NCI-H1092 treated with DMSO at 0.1 percent for 48 hours (cell line): ENCODE measurements around the gene ZNF292.
A peak's percentile ranks its signal among the peaks of the same experiment; 100 is the strongest.
"Not testable (repeated sequence)": the region's sequence is repeated elsewhere in the genome, so short reads cannot be mapped to it uniquely, and the experiment has no call there.

Source experiments
- DNase-seq: peaks from one replicate; lab custom pipeline; 2025; lab: John Stamatoyannopoulos, UW

The ZNF292 gene

GRCh38 chr6:87154993-87155841, at the start of gene ZNF292:
ZNF292 (plus strand) TSS chr6:87155565; CDS start chr6:87155592, 27 bp downstream.
- peak; percentile 94 for DNase-seq

- DNase-seq, result no peak
These were observed 49.5 kb upstream of the ZNF292 start for GRCh38 chr6:87105823-87106222.

- DNase-seq, result no peak
These were observed 44.7 kb upstream of the ZNF292 start for GRCh38 chr6:87110636-87111035.

GRCh38 chr6:87115402-87116135, 39.8 kb upstream of the ZNF292 start:
- no peak for DNase-seq

- DNase-seq, result no peak
These were observed 38.4 kb upstream of the ZNF292 start for GRCh38 chr6:87116922-87117321.

- no peak for DNase-seq
These were observed 37.3 kb upstream of the ZNF292 start for GRCh38 chr6:87118054-87118453.

- no peak for DNase-seq
These were observed 32.9 kb upstream of the ZNF292 start for GRCh38 chr6:87122477-87122876.

GRCh38 chr6:87124074-87124473, 31.3 kb upstream of the ZNF292 start:
- DNase-seq, result no peak

GRCh38 chr6:87126501-87126900, 28.9 kb upstream of the ZNF292 start:
- no peak for DNase-seq

GRCh38 chr6:87127737-87128136, 27.6 kb upstream of the ZNF292 start:
- no peak for DNase-seq

- DNase-seq, result no peak
These were observed 18.4 kb upstream of the ZNF292 start for GRCh38 chr6:87136963-87137362.

GRCh38 chr6:87139236-87139635, 16.1 kb upstream of the ZNF292 start:
- DNase-seq, result peak; percentile 45

GRCh38 chr6:87139927-87140326, 15.4 kb upstream of the ZNF292 start:
- not testable (repeated sequence) for DNase-seq

- no peak for DNase-seq
These were observed 9.0 kb upstream of the ZNF292 start for GRCh38 chr6:87146363-87146762.

- DNase-seq, result no peak
These were observed 5.0 kb upstream of the ZNF292 start for GRCh38 chr6:87150406-87150805.

GRCh38 chr6:87151471-87151780, 3.9 kb upstream of the ZNF292 start:
- DNase-seq, result peak; percentile 69

GRCh38 chr6:87151781-87152525, 3.4 kb upstream of the ZNF292 start:
- DNase-seq, result peak; percentile 55

- DNase-seq, result no peak
These were observed 2.8 kb upstream of the ZNF292 start for GRCh38 chr6:87152526-87152955.

GRCh38 chr6:87154641-87154992, 748 bp upstream of the ZNF292 start:
- peak; percentile 57 for DNase-seq

GRCh38 chr6:87155842-87156815, 764 bp downstream of the ZNF292 start:
- peak; percentile 27 for DNase-seq

GRCh38 chr6:87157596-87157995, 2.2 kb downstream of the ZNF292 start:
- not testable (repeated sequence) for DNase-seq
